H1 (cell line): Measurements from ENCODE around the gene MEGF11.

ENCODE experiments used
- CREB1 ChIP-seq: IDR thresholded peaks from 2 replicates; pipeline ENCODE4 v1.6.1; 2012; ENCODE audit warnings: inconsistent platforms
- EGR1 ChIP-seq: IDR thresholded peaks from 2 replicates; pipeline ENCODE4 v1.6.1; 2011; ENCODE audit warnings: low read depth, low read length, borderline replicate concordance
- HDAC2 ChIP-seq, 2 experiments: fragments of 300-600 bp in 1 of 2; sonication (generic) in 1 of 2; IDR thresholded peaks; 2 replicates each; pipeline ENCODE4 v1.6.1; 2011 to 2012; ENCODE audit warnings: low read depth in 2 of 2, low read length in 2 of 2, mild to moderate bottlenecking in 2 of 2, moderate library complexity in 2 of 2, borderline replicate concordance in 1 of 2, inconsistent platforms in 1 of 2
- JUND ChIP-seq: IDR thresholded peaks from 2 replicates; pipeline ENCODE4 v1.6.1; 2011; ENCODE audit warnings: mild to moderate bottlenecking, improper control_type of control experiment, low read length
- MAFK ChIP-seq: IDR thresholded peaks from 2 replicates; pipeline ENCODE4 v1.6.1; 2012; ENCODE audit warnings: low read depth, mild to moderate bottlenecking, improper control_type of control experiment, low read length
- POLR2AphosphoS5 ChIP-seq: IDR thresholded peaks from 2 replicates; pipeline ENCODE4 v1.6.1; 2011; ENCODE audit warnings: low read depth, low read length
- SP2 ChIP-seq: IDR thresholded peaks from 2 replicates; pipeline ENCODE4 v1.6.1; 2012; ENCODE audit warnings: mild to moderate bottlenecking, low read length, inconsistent platforms
- YY1 ChIP-seq: IDR thresholded peaks from 2 replicates; pipeline ENCODE4 v1.6.1; 2011; ENCODE audit warnings: low read depth, mild to moderate bottlenecking, low read length
- TF ChIP-seq, protein P1 (sequence below), 3 experiments: IDR thresholded peaks; 1 replicate in 2 of 3; 2 replicates in 1 of 3; pipeline versions ENCODE4 v1.5.1 to v1.6.1; 2011; ENCODE audit warnings: low read length in 3 of 3, mild to moderate bottlenecking in 3 of 3, inconsistent platforms in 2 of 3, low read depth in 1 of 3, moderate library complexity in 1 of 3; ENCODE audit not compliant: insufficient read depth in 1 of 3; ENCODE audit errors: control extremely low read depth in 1 of 3

DNA sequence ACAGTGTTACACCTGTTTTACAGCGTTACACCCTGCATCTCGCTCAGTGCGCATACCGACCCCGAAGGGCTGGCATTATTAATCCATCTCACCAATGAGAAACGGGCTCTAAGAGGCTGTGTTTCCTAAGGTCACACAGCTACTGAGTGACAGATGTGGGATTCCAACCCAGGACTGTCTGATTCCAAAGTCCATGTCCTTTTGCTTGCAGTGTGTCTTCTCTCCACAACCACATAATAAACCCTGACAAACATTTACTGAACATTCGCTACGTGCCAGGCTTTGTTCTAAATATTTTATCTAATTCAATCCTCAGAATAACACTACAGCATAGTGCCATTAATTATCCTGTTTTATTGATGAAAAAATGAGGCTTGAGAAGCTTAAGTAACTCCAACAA is 305.2 kb downstream of the MEGF11 start:
- TF ChIP-seq, protein P1, sequence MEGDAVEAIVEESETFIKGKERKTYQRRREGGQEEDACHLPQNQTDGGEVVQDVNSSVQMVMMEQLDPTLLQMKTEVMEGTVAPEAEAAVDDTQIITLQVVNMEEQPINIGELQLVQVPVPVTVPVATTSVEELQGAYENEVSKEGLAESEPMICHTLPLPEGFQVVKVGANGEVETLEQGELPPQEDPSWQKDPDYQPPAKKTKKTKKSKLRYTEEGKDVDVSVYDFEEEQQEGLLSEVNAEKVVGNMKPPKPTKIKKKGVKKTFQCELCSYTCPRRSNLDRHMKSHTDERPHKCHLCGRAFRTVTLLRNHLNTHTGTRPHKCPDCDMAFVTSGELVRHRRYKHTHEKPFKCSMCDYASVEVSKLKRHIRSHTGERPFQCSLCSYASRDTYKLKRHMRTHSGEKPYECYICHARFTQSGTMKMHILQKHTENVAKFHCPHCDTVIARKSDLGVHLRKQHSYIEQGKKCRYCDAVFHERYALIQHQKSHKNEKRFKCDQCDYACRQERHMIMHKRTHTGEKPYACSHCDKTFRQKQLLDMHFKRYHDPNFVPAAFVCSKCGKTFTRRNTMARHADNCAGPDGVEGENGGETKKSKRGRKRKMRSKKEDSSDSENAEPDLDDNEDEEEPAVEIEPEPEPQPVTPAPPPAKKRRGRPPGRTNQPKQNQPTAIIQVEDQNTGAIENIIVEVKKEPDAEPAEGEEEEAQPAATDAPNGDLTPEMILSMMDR (IDR thresholded peaks at IDR 0.05; ENCODE audit: control extremely low read depth in 1 of 3, insufficient read depth in 1 of 3, low read depth in 1 of 3, low read length in 3 of 3) = no peak
- TF ChIP-seq POLR2AphosphoS5 (no peak), SP2 (no peak), EGR1 (no peak), MAFK (no peak), HDAC2 (IDR thresholded peaks at IDR 0.05; ENCODE audit: borderline replicate concordance in 1 of 2, low read depth in 2 of 2, low read length in 2 of 2) (no peak), JUND (no peak), YY1 (no peak), CREB1 (no peak)
